HAP-1 (cell line): Measurements from ENCODE around the gene ESYT2.
"Not testable (repeated sequence)": the region's sequence is repeated elsewhere in the genome, so short reads cannot be mapped to it uniquely, and the experiment has no call there.

ENCODE experiments used
- DNase-seq, 2 experiments: peaks; one replicate each; pipeline ENCODE4 v3.0.0-alpha.2; 2016 to 2020; ENCODE audit warnings: low spot score in 2 of 2
- H3K27me3 ChIP-seq: fragments of 250-450 bp; sonication (Bioruptor Pico); 2 replicates; pipeline ENCODE4 v1.5.1; 2020; ENCODE audit warnings: low read depth, mild to moderate bottlenecking, moderate library complexity
- H3K36me3 ChIP-seq: fragments of 250-450 bp; sonication (Bioruptor Pico); replicated peaks from 2 replicates; pipeline ENCODE4 v1.5.1; 2020; ENCODE audit warnings: mild to moderate bottlenecking
- H3K4me1 ChIP-seq: fragments of 250-450 bp; sonication (Bioruptor Pico); 2 replicates; pipeline ENCODE4 v1.5.1; 2020; ENCODE audit warnings: mild to moderate bottlenecking
- H3K4me3 ChIP-seq: fragments of 250-450 bp; sonication (Bioruptor Pico); 2 replicates; pipeline ENCODE4 v1.5.1; 2020; ENCODE audit warnings: mild to moderate bottlenecking, moderate library complexity
- H3K9me3 ChIP-seq: fragments of 250-450 bp; sonication (Bioruptor Pico); 2 replicates; pipeline ENCODE4 v1.5.1; 2020; ENCODE audit warnings: mild to moderate bottlenecking, moderate library complexity
- in situ Hi-C: fragments of 300-500 bp; cut with MboI; formaldehyde crosslinking; loops from 3 replicates; pipeline ENCODE4 v1.14.3; 2020; ENCODE audit warnings: low sequenced_read_pairs, inconsistent platforms, mixed read lengths

Gene ESYT2, protein sequence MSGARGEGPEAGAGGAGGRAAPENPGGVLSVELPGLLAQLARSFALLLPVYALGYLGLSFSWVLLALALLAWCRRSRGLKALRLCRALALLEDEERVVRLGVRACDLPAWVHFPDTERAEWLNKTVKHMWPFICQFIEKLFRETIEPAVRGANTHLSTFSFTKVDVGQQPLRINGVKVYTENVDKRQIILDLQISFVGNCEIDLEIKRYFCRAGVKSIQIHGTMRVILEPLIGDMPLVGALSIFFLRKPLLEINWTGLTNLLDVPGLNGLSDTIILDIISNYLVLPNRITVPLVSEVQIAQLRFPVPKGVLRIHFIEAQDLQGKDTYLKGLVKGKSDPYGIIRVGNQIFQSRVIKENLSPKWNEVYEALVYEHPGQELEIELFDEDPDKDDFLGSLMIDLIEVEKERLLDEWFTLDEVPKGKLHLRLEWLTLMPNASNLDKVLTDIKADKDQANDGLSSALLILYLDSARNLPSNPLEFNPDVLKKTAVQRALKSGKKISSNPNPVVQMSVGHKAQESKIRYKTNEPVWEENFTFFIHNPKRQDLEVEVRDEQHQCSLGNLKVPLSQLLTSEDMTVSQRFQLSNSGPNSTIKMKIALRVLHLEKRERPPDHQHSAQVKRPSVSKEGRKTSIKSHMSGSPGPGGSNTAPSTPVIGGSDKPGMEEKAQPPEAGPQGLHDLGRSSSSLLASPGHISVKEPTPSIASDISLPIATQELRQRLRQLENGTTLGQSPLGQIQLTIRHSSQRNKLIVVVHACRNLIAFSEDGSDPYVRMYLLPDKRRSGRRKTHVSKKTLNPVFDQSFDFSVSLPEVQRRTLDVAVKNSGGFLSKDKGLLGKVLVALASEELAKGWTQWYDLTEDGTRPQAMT

DNA sequence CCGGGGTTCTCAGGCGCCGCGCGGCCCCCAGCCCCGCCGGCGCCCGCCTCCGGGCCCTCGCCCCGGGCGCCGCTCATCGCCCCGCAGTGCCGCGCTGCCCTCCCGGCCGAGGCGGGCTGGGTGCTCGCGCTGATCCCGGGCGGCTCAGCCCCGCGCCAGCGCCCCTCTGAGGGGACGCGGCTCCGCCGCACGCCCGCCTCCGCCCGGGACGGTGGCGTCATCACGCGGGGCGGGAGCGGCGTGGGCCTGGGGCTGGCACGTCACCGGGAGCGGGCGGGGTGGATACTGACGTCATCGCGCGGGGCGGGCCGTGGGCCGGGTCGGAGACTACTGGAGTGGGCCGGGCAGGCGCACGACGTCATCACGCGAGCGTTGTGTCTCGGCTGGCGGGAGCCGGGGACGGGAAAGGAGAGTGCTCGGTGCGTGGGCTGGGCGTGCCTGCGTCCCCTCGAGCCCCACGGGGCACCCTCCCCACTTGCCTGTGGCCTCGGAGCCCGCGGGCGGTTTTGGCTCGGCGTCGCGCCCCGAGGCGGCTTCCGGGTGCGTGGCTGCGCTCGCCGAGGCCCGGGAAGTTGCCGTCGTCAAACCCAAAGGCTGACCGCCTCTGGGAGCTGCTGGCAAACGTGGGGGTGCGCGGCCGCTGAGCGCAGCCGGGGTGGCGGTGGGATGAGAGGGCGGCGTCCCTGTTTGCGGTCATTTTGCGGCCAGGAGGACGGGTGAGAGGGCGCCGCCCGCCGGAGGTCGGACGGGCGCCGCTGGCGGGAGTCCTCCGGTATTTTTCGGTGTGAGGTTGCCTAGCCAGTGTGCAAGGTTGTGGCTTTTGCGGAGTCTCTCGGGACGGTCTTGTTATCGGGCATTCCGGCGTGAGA lies at the start of gene ESYT2:
ESYT2 (minus strand) TSS at position 168 of the 869 bp plus-strand sequence; CDS start at position 77, 91 bp downstream.
- peak; percentile 78 to 98 for DNase-seq
- Histone ChIP-seq H3K4me1 (peaks cover 16% of the 10 kb centered on the region), H3K4me3 (peak within 1 kb of the TSS; percentile 65), H3K27me3 (no peaks in the 10 kb centered on the region), H3K36me3 (peaks cover 5% of the 10 kb centered on the region; the same call in 1 of the 2 replicates), H3K9me3 (no peaks in the 10 kb centered on the region)
- in situ Hi-C loops, result no loop called here

DNA sequence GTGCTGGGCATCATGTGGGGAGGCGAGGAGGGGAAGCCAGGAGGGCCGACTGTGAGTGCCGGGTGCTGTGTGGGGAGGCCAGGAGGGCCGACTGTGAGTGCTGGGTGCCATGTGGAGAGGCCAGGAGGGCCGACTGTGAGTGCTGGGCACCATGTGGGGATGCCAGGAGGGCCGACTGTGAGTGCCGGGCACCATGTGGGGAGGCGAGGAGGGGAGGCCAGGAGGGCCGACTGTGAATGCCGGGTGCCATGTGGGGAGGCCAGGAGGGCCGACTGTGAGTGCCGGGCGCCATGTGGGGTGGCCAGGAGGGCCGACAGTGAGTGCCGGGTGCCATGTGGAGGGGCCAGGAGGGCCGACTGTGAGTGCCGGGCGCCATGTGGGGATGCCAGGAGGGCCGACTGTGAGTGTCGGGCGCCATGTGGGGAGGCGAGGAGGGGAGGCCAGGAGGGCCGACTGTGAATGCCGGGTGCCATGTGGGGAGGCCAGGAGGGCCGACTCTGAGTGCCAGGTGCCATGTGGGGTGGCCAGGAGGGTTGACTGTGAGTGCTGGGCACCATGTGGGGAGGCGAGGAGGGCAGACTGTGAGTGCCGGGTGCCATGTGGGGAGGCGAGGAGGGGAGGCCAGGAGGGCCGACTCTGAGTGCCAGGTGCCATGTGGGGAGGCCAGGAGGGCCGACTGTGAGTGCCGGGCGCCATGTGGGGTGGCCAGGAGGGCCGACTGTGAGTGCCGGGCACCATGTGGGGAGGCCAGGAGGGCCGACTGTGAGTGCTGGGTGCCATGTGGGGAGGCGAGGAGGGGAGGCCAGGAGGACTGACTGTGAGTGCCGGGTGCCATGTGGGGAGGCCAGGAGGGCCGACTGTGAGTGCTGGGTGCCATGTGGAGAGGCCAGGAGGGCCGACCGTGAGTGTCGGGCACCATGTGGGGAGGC lies 49.1 kb upstream of the ESYT2 start:
- H3K4me1 ChIP-seq, DNase-seq, H3K27me3 ChIP-seq, H3K4me3 ChIP-seq, in situ Hi-C loops, H3K9me3 ChIP-seq: not testable (repeated sequence)
- peaks cover 12% of the 10 kb centered on the region for H3K36me3 ChIP-seq

DNA sequence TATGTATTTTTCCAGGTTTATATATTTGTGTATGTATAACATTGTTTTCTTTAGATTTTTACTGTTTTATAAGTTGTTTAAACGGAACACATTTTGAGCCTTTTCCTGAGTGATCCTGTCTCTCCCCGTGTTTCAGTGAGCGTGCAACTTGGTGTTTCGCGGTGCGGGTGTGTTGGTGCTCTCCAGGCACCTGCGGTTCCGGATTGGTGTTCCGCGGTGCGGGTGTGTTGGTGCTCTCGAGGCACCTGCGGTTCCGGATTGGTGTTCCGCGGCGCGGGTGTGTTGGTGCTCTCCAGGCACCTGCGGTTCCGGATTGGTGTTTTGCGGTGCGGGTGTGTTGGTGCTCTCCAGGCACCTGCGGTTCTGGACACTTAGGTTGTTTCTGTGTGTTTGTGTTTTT lies 47.7 kb upstream of the ESYT2 start:
- H3K9me3 ChIP-seq, result no peaks in the 10 kb centered on the region
- no peak overlapping the region for H3K4me3 ChIP-seq
- peaks cover 15% of the 10 kb centered on the region for H3K36me3 ChIP-seq
- in situ Hi-C loops, result no loop called here
- H3K27me3 ChIP-seq, result no peaks in the 10 kb centered on the region
- H3K4me1 ChIP-seq, result no peaks in the 10 kb centered on the region
- DNase-seq, result no peak

DNA sequence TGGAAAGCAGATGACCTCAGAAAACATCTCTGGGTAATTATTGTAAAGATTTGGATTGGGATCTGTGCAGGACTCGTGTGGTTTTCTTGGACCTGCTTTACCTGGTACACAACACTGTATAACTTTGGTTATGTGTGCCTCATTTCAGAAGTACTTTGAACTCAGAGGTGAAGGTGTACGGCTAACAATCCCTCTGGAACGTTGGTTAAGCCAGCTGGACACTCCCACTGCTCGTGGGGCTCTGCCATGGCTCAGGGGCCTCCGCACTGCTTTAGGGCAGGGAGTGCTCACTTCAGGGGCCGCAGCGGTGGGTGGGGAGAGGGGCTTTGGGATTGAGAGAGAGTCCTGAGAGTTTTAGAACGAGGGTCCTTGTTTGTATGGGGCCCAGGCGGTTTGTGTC lies 40.6 kb upstream of the ESYT2 start:
- Histone ChIP-seq H3K36me3 (peaks cover 9% of the 10 kb centered on the region; the same call in 1 of the 2 replicates), H3K4me1 (no peaks in the 10 kb centered on the region), H3K4me3 (no peak overlapping the region), H3K27me3 (no peaks in the 10 kb centered on the region), H3K9me3 (no peaks in the 10 kb centered on the region)
- in situ Hi-C loops, result no loop called here
- DNase-seq, result no peak

DNA sequence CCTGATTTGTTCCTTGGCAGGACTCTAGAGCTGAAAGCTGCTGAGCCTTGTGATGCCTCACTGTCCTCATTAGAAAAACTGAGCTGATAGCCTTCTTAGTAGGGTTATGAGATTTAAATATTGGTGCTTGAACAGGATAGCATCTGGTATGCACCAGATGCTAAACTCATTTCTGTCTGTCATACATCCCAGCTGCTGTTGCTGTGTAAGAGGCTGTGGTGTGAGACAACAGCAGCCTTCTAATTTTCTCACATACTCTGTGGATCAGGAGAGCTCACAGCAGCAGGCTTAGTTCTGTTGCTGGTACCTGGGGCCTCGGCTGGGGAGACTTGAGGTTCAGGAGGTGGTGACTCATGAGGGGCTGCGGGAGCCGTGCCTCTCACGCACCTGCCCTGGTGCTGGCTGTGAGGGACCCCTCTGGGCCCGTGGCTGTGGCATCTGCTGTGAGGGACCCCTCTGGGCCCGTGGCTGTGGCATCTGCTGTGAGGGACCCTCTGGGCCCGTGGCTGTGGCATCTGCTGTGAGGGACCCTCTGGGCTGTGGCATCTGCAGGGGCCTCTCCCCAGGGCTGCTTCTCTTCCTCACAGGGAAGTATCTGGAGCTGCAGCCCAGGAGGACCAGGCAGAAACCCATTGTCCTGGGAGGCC lies 39.6 kb upstream of the ESYT2 start:
- no peak for DNase-seq
- Histone ChIP-seq H3K9me3 (no peaks in the 10 kb centered on the region), H3K36me3 (peaks cover 6% of the 10 kb centered on the region; the same call in 1 of the 2 replicates), H3K27me3 (no peaks in the 10 kb centered on the region), H3K4me1 (peaks cover 4% of the 10 kb centered on the region), H3K4me3 (no peak overlapping the region)
- in situ Hi-C loops, result no loop called here

DNA sequence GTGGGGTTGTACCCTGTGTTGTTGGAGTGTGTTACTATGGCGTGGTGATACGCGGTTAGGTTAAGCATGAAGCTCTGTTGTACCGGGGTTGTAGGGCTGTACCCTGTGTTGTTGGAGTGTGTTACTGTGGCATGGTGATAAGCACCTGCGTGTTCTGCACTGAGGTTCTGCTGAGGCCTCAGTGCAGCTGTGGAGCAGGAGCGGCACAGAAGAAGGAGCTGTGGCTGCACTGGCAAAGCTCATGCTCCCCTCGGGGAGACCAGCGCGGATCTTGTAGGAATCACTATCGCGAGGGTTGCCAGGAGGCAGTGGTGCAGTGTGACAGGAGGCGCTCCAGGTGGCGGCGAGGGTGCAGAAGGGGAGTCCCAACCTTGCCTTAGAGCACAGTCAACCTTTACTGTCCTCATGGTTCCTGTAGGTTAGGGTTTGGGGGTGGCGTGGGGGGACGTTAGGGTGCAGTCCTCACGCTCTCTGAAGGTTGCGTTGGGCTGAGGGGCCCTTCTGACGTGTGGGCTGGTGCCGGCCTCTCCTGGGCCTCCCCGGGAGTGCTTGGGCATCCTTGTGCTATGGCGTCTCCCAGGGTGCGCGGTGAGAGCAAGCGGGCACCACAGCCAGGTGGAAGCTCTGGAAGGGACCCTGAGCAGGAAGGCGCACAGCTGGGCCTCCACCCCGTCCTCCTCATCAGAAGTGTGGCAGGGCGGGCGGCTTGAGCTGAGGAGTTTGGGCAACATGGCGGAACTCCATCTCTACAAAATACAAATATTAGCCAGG lies 38.1 kb upstream of the ESYT2 start:
- no peak overlapping the region for H3K4me3 ChIP-seq
- no peak for DNase-seq
- in situ Hi-C loops, result no loop called here

DNA sequence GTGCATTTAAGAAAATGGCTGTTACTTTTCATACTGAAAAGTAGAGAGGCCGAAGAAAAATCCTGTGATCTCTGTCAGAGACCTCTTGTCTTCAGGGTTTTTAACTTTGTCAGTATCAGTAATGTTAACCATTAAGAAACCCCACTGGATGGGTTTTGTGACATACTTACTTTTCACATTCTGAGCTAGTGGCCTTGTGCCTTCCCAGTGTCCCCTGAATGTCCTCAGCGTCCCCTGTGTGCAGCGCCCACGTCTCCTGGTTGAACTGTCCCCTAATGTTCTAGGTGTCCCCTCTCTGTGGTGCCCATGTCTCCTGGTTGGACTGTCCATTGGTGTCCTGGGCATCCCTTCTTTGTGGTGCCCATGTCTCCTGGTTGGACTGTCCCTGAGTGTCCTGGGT lies 36.7 kb upstream of the ESYT2 start:
- peaks cover 7% of the 10 kb centered on the region for H3K4me1 ChIP-seq
- peaks cover 3% of the 10 kb centered on the region; the same call in 1 of the 2 replicates for H3K36me3 ChIP-seq
- H3K27me3 ChIP-seq, result no peaks in the 10 kb centered on the region
- DNase-seq, result no peak
- in situ Hi-C loops, result no loop called here
- H3K4me3 ChIP-seq, result no peak overlapping the region
- no peaks in the 10 kb centered on the region for H3K9me3 ChIP-seq

More for the DNA sequence above, 38.1 kb upstream of the ESYT2 start:
- peaks cover 3% of the 10 kb centered on the region; the same call in 1 of the 2 replicates for H3K36me3 ChIP-seq
- no peaks in the 10 kb centered on the region for H3K9me3 ChIP-seq
- peaks cover 7% of the 10 kb centered on the region for H3K4me1 ChIP-seq
- H3K27me3 ChIP-seq, result no peaks in the 10 kb centered on the region

DNA sequence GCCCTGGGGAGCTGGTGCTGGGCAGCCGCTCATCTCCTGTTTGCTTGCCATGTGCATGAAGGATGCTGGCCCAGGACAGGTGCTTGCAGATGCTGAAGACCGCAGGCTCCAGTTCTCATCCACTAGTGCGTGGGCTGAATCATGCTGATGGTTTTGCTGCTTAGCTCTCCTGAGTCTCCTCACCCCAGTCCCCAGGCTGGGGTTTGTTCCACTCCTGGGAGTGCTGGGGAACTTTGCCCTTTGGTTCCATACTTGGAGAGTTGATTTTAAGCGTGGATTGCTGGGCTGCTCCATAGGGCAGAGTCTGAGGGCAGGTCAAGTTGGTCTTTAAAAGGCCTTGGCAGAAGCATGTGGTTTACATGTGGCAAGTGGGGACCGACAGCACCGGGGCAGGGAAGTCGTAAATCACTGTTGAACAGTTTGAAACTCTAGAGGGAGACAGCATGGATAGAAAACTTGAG lies 36.2 kb upstream of the ESYT2 start:
- in situ Hi-C loops, result no loop called here
- Histone ChIP-seq H3K4me1 (peaks cover 7% of the 10 kb centered on the region), H3K9me3 (no peaks in the 10 kb centered on the region), H3K4me3 (no peak overlapping the region), H3K27me3 (no peaks in the 10 kb centered on the region), H3K36me3 (no peaks in the 10 kb centered on the region)
- no peak for DNase-seq

DNA sequence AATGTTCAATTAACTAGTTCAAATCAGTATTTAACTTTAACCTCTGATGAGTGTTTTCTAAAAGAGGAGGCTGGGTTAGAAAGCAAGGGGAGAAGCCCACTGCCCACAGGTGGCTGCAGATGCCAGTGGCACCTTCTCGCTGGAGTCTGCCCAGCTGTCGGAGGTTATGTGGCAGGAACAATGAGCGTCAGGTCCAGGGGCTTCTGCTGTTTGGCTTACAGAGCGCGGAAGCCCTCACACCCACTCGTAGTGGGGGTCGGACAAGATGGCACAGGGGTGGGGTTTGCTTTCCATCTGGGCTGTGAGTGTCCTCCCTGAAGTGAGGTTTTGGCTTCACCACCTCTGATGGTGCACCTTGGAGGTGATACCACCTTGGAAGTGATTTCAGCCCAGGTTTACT lies 35.5 kb upstream of the ESYT2 start:
- DNase-seq, result no peak
- Histone ChIP-seq H3K36me3 (no peaks in the 10 kb centered on the region), H3K4me3 (no peak overlapping the region), H3K9me3 (no peaks in the 10 kb centered on the region), H3K4me1 (peaks cover 7% of the 10 kb centered on the region), H3K27me3 (no peaks in the 10 kb centered on the region)
- in situ Hi-C loops, result no loop called here

DNA sequence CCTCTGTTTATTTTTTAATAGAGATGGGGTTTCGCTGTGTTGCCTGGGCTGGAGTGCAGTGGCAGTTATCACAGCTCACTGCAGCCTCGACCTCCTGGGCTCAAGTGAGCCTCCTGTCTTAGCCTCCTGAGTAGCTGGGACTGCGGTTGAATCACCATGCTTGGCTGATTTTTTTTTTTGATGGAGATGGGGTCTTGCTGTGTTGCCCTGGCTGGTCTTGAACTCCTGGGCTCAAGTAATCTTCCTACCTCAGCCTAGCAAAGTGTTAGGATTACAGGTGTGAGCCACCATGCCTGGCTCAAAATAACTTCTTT lies 35.2 kb upstream of the ESYT2 start:
- Histone ChIP-seq H3K4me1 (peaks cover 7% of the 10 kb centered on the region), H3K9me3 (no peaks in the 10 kb centered on the region), H3K27me3 (no peaks in the 10 kb centered on the region), H3K36me3 (no peaks in the 10 kb centered on the region), H3K4me3 (no peak overlapping the region)
- DNase-seq, result no peak
- in situ Hi-C loops, result no loop called here

DNA sequence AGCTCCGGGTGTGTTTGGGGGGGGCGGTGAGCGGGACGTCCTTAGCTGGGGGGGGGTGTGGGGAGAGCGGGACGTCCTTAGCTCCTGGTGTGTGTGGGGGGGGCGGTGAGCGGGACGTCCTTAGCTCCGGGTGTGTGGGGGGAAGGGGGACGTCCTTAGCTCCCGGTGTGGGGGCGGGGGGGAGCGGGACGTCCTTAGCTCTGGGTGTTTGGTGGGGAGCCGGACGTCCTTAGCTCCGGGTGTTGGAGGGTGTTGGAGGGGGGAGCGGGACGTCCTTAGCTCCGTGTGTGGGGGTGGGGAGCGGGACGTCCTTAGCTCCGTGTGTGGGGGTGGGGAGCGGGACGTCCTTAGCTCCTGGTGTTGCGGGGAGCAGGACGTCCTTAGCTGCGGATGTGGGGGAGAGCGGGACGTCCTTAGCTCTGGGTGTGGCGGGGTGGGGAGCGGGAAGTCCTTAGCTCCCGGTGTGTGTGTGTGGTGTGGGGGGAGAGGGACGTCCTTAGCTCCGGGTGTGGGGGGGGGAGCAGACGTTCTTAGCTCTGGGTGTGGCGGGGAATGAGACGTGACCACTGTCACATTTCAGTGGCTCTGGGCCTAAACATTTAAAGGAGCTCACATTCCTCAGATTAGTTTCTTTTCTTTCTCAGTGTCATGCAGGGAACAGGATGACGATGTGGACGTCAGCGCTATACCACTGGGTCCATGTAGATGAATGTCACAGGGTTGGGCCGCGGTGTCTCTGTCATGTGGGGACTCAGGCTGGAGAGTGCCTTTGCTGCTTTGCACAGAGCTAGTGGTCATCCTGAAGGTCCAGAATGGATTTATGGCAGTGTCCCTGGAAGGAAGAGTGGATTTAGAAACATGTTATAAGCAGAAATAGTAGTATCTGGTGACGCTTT lies 34.5 kb upstream of the ESYT2 start:
- DNase-seq, result peak; percentile 45 to 70

More for the DNA sequence above, 34.5 kb upstream of the ESYT2 start:
- Histone ChIP-seq H3K4me1 (peaks cover 10% of the 10 kb centered on the region), H3K27me3 (no peaks in the 10 kb centered on the region), H3K4me3 (peak overlapping the region; percentile 30), H3K9me3 (no peaks in the 10 kb centered on the region), H3K36me3 (no peaks in the 10 kb centered on the region)
- in situ Hi-C loops, result no loop called here
